GM12865 (cell line): ENCODE data around the gene SPPL2C.

Source experiments
- DNase-seq: peaks from one replicate; pipeline ENCODE4 v3.0.0; 2010; ENCODE audit warnings: low read depth
- H3K4me3 ChIP-seq: 2 replicates; pipeline ENCODE4 v1.5.1; 2011; ENCODE audit warnings: mild to moderate bottlenecking, low read depth, low read length, control low read depth
- CTCF ChIP-seq: IDR thresholded peaks from 2 replicates; pipeline ENCODE4 v1.5.1; 2011; ENCODE audit warnings: low read length, control low read depth, low read depth, inconsistent platforms; ENCODE audit not compliant: insufficient read depth; ENCODE audit errors: missing control alignments

The SPPL2C gene

GRCh38 chr17:45820052-45820780, 24.5 kb upstream of the SPPL2C start:
- no peak overlapping the region for H3K4me3 ChIP-seq
- TF ChIP-seq CTCF, result no peak
- DNase-seq, result no peak

GRCh38 chr17:45821147-45821546, 23.5 kb upstream of the SPPL2C start:
- H3K4me3 ChIP-seq, result no peak overlapping the region
- no peak for TF ChIP-seq CTCF
- DNase-seq, result no peak

- no peak for TF ChIP-seq CTCF
- H3K4me3 ChIP-seq, result no peak overlapping the region
- DNase-seq, result no peak
These were observed 21.1 kb upstream of the SPPL2C start for GRCh38 chr17:45823598-45823997.

- H3K4me3 ChIP-seq, result no peak overlapping the region
- DNase-seq, result no peak
- no peak for TF ChIP-seq CTCF
These were observed 20.2 kb upstream of the SPPL2C start for GRCh38 chr17:45824475-45824874.

GRCh38 chr17:45824901-45825492, 19.7 kb upstream of the SPPL2C start:
- no peak for DNase-seq
- no peak overlapping the region for H3K4me3 ChIP-seq
- TF ChIP-seq CTCF, result no peak

- no peak for DNase-seq
- H3K4me3 ChIP-seq, result no peak overlapping the region
- no peak for TF ChIP-seq CTCF
These were observed 18.9 kb upstream of the SPPL2C start for GRCh38 chr17:45825792-45826191.
